RWPE2 (cell line): ENCODE data around the gene NFAM1.

Experiments used
- ATAC-seq: fragments of 200-7000 bp; cut with Tn5 transposase; 3 replicates; pipeline ENCODE4 v1.9.1; 2021; ENCODE audit warnings: low read depth
- DNase-seq: peaks from one replicate; pipeline ENCODE4 v3.0.0-alpha.2; 2020; ENCODE audit warnings: low spot score
- H3K27ac ChIP-seq: fragments of 450-650 bp; 2 replicates; pipeline ENCODE4 v1.5.1; 2017; ENCODE audit warnings: mild to moderate bottlenecking; ENCODE audit not compliant: poor library complexity, severe bottlenecking
- H3K27me3 ChIP-seq: fragments of 250-450 bp; sonication (Bioruptor Pico); 2 replicates; pipeline ENCODE4 v1.5.1; 2021; ENCODE audit warnings: mild to moderate bottlenecking, moderate library complexity; ENCODE audit not compliant: insufficient read depth, poor library complexity, severe bottlenecking
- H3K36me3 ChIP-seq: fragments of 250-450 bp; sonication (Bioruptor Pico); 2 replicates; pipeline ENCODE4 v1.5.1; 2020; ENCODE audit warnings: low read depth, mild to moderate bottlenecking, moderate library complexity
- H3K4me1 ChIP-seq: fragments of 250-450 bp; sonication (Bioruptor Pico); 2 replicates; pipeline ENCODE4 v1.5.1; 2021; ENCODE audit warnings: mild to moderate bottlenecking, moderate library complexity; ENCODE audit not compliant: insufficient read depth, poor library complexity, severe bottlenecking
- H3K4me3 ChIP-seq: fragments of 250-450 bp; sonication (Bioruptor Pico); 2 replicates; pipeline ENCODE4 v1.5.1; 2021; ENCODE audit warnings: mild to moderate bottlenecking, moderate library complexity; ENCODE audit not compliant: severe bottlenecking
- H3K9me3 ChIP-seq: fragments of 250-450 bp; sonication (Bioruptor Pico); 2 replicates; pipeline ENCODE4 v1.5.1; 2021; ENCODE audit warnings: mild to moderate bottlenecking, moderate library complexity; ENCODE audit not compliant: severe bottlenecking
- TF ChIP-seq, protein P1 (sequence below): fragments of 450-650 bp; IDR thresholded peaks from one replicate; pipeline ENCODE4 v1.5.1; 2017; ENCODE audit warnings: mild to moderate bottlenecking, moderate library complexity; ENCODE audit not compliant: poor library complexity, severe bottlenecking

NFAM1 gene

DNA sequence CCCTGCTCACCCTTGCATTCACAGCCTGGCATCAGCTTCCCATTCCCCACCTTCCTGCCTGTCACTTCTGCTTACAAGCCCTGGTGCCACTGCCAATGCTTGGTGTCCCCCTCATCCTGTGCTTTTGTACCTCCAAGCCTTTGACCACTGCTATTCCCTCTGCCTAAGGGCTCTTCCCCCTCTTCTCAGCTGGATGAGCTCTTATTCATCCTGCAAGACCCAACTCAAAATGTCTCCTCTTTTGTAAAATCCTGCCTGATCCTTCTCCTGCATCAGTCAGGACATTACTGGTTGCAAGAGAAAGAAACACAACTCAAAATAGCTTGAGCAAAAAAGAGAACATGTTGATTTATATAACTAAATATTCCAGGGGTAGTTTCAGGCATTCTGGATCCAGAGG lies 94.8 kb downstream of the NFAM1 start:
- H3K4me1 ChIP-seq: no peaks in the 10 kb centered on the region
- DNase-seq: no peak
- TF ChIP-seq, protein P1, sequence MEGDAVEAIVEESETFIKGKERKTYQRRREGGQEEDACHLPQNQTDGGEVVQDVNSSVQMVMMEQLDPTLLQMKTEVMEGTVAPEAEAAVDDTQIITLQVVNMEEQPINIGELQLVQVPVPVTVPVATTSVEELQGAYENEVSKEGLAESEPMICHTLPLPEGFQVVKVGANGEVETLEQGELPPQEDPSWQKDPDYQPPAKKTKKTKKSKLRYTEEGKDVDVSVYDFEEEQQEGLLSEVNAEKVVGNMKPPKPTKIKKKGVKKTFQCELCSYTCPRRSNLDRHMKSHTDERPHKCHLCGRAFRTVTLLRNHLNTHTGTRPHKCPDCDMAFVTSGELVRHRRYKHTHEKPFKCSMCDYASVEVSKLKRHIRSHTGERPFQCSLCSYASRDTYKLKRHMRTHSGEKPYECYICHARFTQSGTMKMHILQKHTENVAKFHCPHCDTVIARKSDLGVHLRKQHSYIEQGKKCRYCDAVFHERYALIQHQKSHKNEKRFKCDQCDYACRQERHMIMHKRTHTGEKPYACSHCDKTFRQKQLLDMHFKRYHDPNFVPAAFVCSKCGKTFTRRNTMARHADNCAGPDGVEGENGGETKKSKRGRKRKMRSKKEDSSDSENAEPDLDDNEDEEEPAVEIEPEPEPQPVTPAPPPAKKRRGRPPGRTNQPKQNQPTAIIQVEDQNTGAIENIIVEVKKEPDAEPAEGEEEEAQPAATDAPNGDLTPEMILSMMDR: no peak
- ATAC-seq: no peak
- no peak overlapping the region for H3K27ac ChIP-seq
- no peaks in the 10 kb centered on the region for H3K27me3 ChIP-seq
- no peak overlapping the region for H3K4me3 ChIP-seq
- no peaks in the 10 kb centered on the region for H3K36me3 ChIP-seq
- H3K9me3 ChIP-seq: no peaks in the 10 kb centered on the region

DNA sequence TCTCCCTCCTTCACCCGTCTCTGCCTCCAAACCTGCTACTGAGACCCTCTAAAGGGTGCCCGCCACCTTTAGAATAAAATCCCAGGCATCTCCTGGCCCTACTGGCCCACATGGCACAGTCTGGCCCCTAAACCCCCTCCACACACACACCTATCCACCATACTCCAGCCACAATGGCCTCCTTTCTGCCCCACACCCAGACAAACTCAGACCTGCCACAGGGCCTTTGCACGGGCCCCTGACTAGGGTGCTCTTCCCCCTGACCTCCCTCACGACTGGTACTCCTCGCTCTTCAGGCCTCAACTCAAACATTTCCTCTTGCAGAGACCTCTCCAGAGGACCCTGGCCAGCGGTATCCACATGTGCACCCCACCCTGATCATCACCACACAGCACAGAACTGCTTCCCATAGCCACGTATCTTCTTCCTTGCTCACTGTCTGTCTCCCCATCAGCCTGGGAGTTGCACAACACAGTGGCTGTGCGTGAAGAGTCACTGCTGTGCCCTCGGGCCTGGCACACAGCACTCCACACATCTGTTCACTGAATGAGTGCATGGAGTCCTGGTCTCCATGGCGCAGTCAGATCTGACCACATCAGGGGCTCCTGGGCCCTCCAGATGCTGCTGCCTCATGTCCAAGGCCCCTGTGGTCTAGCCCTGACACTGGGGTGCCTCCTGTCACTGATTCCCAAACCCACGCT lies 95.5 kb downstream of the NFAM1 start:
- Histone ChIP-seq H3K9me3 (no peaks in the 10 kb centered on the region), H3K36me3 (no peaks in the 10 kb centered on the region), H3K27me3 (no peaks in the 10 kb centered on the region), H3K4me1 (no peaks in the 10 kb centered on the region), H3K27ac (no peak overlapping the region), H3K4me3 (no peak overlapping the region)
- TF ChIP-seq, protein P1: no peak
- ATAC-seq (no peak), DNase-seq (no peak)

DNA sequence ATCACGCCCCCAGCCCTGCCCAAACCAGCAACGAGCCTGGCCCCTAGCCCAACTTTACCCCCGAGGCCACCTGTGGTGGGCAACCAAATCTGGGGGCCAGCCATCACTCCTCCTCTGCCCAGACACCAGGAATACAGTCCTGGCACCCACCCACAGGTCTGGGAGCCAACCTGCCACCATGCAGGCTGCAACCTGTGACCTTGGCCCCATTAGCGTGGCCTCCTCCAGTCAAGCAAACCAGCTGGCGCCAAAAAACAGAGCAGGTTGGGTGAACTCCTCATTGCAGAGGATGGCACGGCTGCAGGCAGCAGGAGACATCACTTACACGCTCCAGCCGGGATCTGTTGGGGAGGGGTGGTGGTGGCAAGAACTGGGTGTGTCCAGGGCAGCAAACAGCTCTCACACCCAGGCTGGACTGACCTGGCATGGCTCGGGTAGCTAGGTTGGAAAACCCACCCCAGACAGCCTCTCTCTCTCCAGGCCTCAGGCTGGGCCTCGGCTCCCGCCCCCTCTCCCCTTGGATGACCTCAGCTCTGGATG lies 96.3 kb downstream of the NFAM1 start:
- H3K27me3 ChIP-seq: no peaks in the 10 kb centered on the region
- no peak for DNase-seq
- ATAC-seq: peak; percentile 36; the same call in 2 of the 3 replicates

GRCh38 chr22:42334875-42335512 lies 97.2 kb downstream of the NFAM1 start:
- ATAC-seq: no peak
- H3K4me3 ChIP-seq: no peak overlapping the region
- no peak overlapping the region for H3K27ac ChIP-seq
- H3K36me3 ChIP-seq: no peaks in the 10 kb centered on the region
- no peak for DNase-seq
- no peaks in the 10 kb centered on the region for H3K4me1 ChIP-seq
- TF ChIP-seq, protein P1: no peak
- no peaks in the 10 kb centered on the region for H3K27me3 ChIP-seq
- no peaks in the 10 kb centered on the region for H3K9me3 ChIP-seq

More for the DNA sequence above, 96.3 kb downstream of the NFAM1 start:
- TF ChIP-seq, protein P1: no peak
- Histone ChIP-seq H3K4me1 (no peaks in the 10 kb centered on the region), H3K36me3 (no peaks in the 10 kb centered on the region), H3K27ac (no peak overlapping the region), H3K4me3 (no peak overlapping the region), H3K9me3 (no peaks in the 10 kb centered on the region)

GRCh38 chr22:42333544-42333943 lies 98.7 kb downstream of the NFAM1 start:
- ATAC-seq: no peak
- no peaks in the 10 kb centered on the region for H3K4me1 ChIP-seq

More at GRCh38 chr22:42333544-42333943, 98.7 kb downstream of the NFAM1 start:
- Histone ChIP-seq H3K9me3 (no peaks in the 10 kb centered on the region), H3K4me3 (no peak overlapping the region), H3K36me3 (no peaks in the 10 kb centered on the region), H3K27ac (no peak overlapping the region), H3K27me3 (no peaks in the 10 kb centered on the region)
- no peak for DNase-seq
- TF ChIP-seq, protein P1: no peak
